Mucosa of stomach (tissue), 1 donor: Measurements from ENCODE around the gene DPF3.

Experiments
- H3K27me3 ChIP-seq: one replicate; pipeline ENCODE4 v1.7.0; 2013; ENCODE audit warnings: mild to moderate bottlenecking, low read length; ENCODE audit not compliant: control insufficient read depth, insufficient read depth
- H3K36me3 ChIP-seq: one replicate; pipeline ENCODE4 v1.7.0; 2013; ENCODE audit warnings: low read length; ENCODE audit not compliant: control insufficient read depth, insufficient read depth
- H3K4me1 ChIP-seq: one replicate; pipeline ENCODE4 v1.7.0; 2013; ENCODE audit warnings: mild to moderate bottlenecking, low read length; ENCODE audit not compliant: control insufficient read depth, insufficient read depth
- H3K4me3 ChIP-seq: one replicate; pipeline ENCODE4 v1.7.0; 2013; ENCODE audit warnings: low read length
- H3K9ac ChIP-seq: one replicate; pipeline ENCODE4 v1.7.0; 2013; ENCODE audit warnings: mild to moderate bottlenecking, low read length, moderate library complexity
- H3K9me3 ChIP-seq: one replicate; pipeline ENCODE4 v1.7.0; 2013; ENCODE audit warnings: mild to moderate bottlenecking, low read length, moderate library complexity; ENCODE audit not compliant: control insufficient read depth
- donor health status: Pancreatic carcinoma.

DPF3 gene

DNA sequence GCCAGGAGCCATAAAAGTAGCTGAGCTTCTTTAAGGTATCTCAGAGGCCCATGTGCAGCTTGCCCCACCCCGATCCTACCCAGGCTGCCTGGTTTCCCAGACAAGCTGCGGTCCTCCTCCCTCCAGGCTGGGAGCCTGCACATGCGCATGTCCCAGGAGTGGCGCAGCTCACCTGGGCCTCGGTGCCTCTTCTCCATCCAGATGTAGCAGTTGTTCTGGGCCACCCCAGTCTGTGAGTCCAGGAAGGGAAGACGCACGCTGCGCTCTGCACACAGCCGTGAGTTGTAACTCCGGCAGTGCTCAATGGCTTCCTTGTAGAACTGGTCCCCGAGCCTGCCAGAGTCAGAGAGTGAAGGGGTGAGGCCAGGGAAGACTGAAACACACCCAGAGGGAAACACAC, 122.3 kb downstream of the DPF3 start:
- Histone ChIP-seq H3K4me3 (no peak overlapping the region), H3K9me3 (no peaks in the 10 kb centered on the region), H3K27me3 (no peaks in the 10 kb centered on the region), H3K36me3 (no peaks in the 10 kb centered on the region), H3K9ac (no peak overlapping the region), H3K4me1 (no peaks in the 10 kb centered on the region)

GRCh38 chr14:72766296-72766695, 127.6 kb downstream of the DPF3 start:
- no peaks in the 10 kb centered on the region for H3K36me3 ChIP-seq
- H3K4me1 ChIP-seq = no peaks in the 10 kb centered on the region
- H3K9ac ChIP-seq = no peak overlapping the region
- no peaks in the 10 kb centered on the region for H3K27me3 ChIP-seq
- no peak overlapping the region for H3K4me3 ChIP-seq
- H3K9me3 ChIP-seq = no peaks in the 10 kb centered on the region

GRCh38 chr14:72763892-72764291, 130.0 kb downstream of the DPF3 start:
- no peaks in the 10 kb centered on the region for H3K36me3 ChIP-seq
- H3K9me3 ChIP-seq = no peaks in the 10 kb centered on the region
- no peak overlapping the region for H3K4me3 ChIP-seq

GRCh38 chr14:72759670-72760069, 134.2 kb downstream of the DPF3 start:
- Histone ChIP-seq H3K9me3 (no peaks in the 10 kb centered on the region), H3K27me3 (no peaks in the 10 kb centered on the region), H3K9ac (no peak overlapping the region), H3K4me3 (no peak overlapping the region), H3K36me3 (no peaks in the 10 kb centered on the region), H3K4me1 (no peaks in the 10 kb centered on the region)

More at GRCh38 chr14:72763892-72764291, 130.0 kb downstream of the DPF3 start:
- H3K27me3 ChIP-seq = no peaks in the 10 kb centered on the region
- no peaks in the 10 kb centered on the region for H3K4me1 ChIP-seq
- H3K9ac ChIP-seq = no peak overlapping the region

- H3K36me3 ChIP-seq = no peaks in the 10 kb centered on the region
- H3K4me1 ChIP-seq = no peaks in the 10 kb centered on the region
- H3K4me3 ChIP-seq = no peak overlapping the region
- H3K27me3 ChIP-seq = no peaks in the 10 kb centered on the region
- no peak overlapping the region for H3K9ac ChIP-seq
- H3K9me3 ChIP-seq = no peaks in the 10 kb centered on the region
Observed at GRCh38 chr14:72758993-72759392, 134.9 kb downstream of the DPF3 start.

DNA sequence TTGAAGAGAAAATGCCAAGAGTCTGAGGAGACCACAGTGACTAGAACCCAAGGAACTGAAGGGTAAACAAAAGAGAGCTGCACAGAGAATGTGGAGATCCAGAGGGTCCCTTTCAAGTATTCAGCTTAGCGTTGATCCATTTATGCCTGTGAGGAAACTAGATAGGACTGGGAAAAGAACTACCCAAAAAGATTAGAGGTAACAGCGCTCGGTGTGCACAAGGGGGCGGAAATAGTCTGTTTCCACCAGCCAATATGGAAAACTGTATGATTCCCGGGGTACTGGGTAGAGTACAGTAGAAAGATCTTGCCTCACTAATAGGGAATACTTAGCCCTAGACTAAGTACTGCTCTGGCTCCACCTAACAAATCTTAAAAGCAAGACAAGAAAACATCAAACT, 135.5 kb downstream of the DPF3 start:
- H3K4me1 ChIP-seq = no peaks in the 10 kb centered on the region
- no peak overlapping the region for H3K4me3 ChIP-seq
- no peaks in the 10 kb centered on the region for H3K9me3 ChIP-seq
- no peaks in the 10 kb centered on the region for H3K36me3 ChIP-seq
- H3K27me3 ChIP-seq = no peaks in the 10 kb centered on the region
- no peak overlapping the region for H3K9ac ChIP-seq

- Histone ChIP-seq H3K9ac (no peak overlapping the region), H3K9me3 (no peaks in the 10 kb centered on the region), H3K4me1 (no peaks in the 10 kb centered on the region), H3K27me3 (no peaks in the 10 kb centered on the region), H3K4me3 (no peak overlapping the region), H3K36me3 (no peaks in the 10 kb centered on the region)
Observed at GRCh38 chr14:72756967-72757366, 136.9 kb downstream of the DPF3 start.

DNA sequence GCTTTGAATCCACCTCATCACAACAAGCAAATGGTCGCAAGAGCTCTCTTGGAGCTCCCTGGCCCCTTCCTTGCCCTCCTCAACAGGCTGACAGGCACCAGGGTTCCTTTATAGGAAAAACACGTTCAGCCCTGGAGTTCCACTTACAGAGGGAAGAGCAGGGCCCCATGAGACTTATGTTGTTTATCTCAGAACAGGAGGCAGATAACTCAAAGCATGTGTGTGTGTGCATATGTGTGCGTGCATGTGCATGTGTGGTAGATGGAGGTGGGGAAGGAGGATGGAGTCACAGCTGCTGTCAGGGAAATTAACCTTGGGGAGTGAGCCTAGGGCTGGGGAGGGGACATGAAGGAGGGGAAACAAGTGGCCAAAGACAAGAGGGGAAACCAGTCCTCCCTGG, 138.1 kb downstream of the DPF3 start:
- no peaks in the 10 kb centered on the region for H3K27me3 ChIP-seq
- no peaks in the 10 kb centered on the region for H3K4me1 ChIP-seq
- no peaks in the 10 kb centered on the region for H3K36me3 ChIP-seq
- no peak overlapping the region for H3K4me3 ChIP-seq
- H3K9me3 ChIP-seq = no peaks in the 10 kb centered on the region
- no peak overlapping the region for H3K9ac ChIP-seq

- Histone ChIP-seq H3K4me1 (no peaks in the 10 kb centered on the region), H3K27me3 (no peaks in the 10 kb centered on the region), H3K4me3 (no peak overlapping the region), H3K9ac (no peak overlapping the region), H3K36me3 (no peaks in the 10 kb centered on the region), H3K9me3 (no peaks in the 10 kb centered on the region)
Observed at GRCh38 chr14:72754949-72755348, 139.0 kb downstream of the DPF3 start.

- Histone ChIP-seq H3K27me3 (no peaks in the 10 kb centered on the region), H3K4me1 (no peaks in the 10 kb centered on the region)
Observed at GRCh38 chr14:72753879-72754400, 140.0 kb downstream of the DPF3 start.

DNA sequence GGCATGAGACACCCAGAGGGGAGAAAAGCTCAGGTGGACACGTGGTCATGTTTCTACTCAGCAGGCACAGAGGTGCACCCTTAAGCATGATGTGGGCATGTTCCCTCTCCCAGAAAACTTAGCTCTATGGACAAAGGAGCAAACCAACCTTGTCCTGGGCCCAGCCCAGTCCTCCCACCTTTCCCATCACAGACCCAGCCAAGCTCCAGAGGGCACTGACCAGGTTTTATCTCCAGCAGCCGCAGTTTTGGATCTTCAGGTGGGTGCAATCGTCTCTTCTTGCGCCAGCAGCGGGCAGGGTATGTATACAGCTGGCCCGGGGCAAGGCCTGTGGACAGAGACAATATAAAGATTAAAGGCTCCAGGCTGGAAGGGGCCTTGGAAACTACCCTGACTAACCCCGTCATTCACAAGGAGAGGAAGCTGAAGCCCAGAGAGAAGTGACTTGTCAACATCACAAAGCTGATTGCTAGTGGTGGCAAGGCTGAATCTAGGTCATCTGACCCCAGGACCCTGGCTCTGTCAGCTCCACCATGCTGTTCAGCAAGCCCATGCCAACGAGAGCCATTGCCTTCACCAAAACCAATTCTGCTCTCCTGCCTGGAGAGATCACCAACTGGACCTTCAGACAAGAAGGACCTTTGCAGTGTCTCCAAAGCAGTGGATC, 140.7 kb downstream of the DPF3 start:
- H3K9ac ChIP-seq = no peak overlapping the region
- no peak overlapping the region for H3K4me3 ChIP-seq
- H3K36me3 ChIP-seq = no peaks in the 10 kb centered on the region
- no peaks in the 10 kb centered on the region for H3K27me3 ChIP-seq
- H3K9me3 ChIP-seq = no peaks in the 10 kb centered on the region
- no peaks in the 10 kb centered on the region for H3K4me1 ChIP-seq

More at GRCh38 chr14:72753879-72754400, 140.0 kb downstream of the DPF3 start:
- Histone ChIP-seq H3K9ac (no peak overlapping the region), H3K36me3 (no peaks in the 10 kb centered on the region), H3K4me3 (no peak overlapping the region), H3K9me3 (no peaks in the 10 kb centered on the region)

GRCh38 chr14:72752034-72752412, 141.9 kb downstream of the DPF3 start:
- H3K4me1 ChIP-seq = no peaks in the 10 kb centered on the region
- no peaks in the 10 kb centered on the region for H3K9me3 ChIP-seq
- no peaks in the 10 kb centered on the region for H3K27me3 ChIP-seq
- H3K9ac ChIP-seq = no peak overlapping the region
- H3K36me3 ChIP-seq = no peaks in the 10 kb centered on the region
- H3K4me3 ChIP-seq = no peak overlapping the region
